ENCODE results near the gene PDIA5. TPM values are rescaled to one million over a fixed set of nuclear protein-coding genes. Genes with fewer than 3 reads are reported as not detected.

The PDIA5 gene
- total RNA-seq, 4 donors from 2014 or later, result 3.6 to 38.1 (median 25.1) TPM

GRCh38 chr3:123054931-123055330, 11.9 kb upstream of the PDIA5 start:
- H3K4me1 ChIP-seq, result no peaks in the 10 kb centered on the region
- H3K9me3 ChIP-seq, result no peaks in the 10 kb centered on the region
- H3K27ac ChIP-seq, result no peak overlapping the region
- no peaks in the 10 kb centered on the region for H3K27me3 ChIP-seq
- H3K4me3 ChIP-seq, result no peak overlapping the region
- intact Hi-C loops (cut with DNase I; ENCODE audit: low total_unique reads), result no loop called here
- H3K36me3 ChIP-seq, result no peaks in the 10 kb centered on the region
- TF ChIP-seq CTCF (IDR thresholded peaks at IDR 0.05), result no peak
- TF ChIP-seq POLR2A (IDR thresholded peaks at IDR 0.05), result no peak
- DNase-seq, result no peak

GRCh38 chr3:123055352-123055751, 11.5 kb upstream of the PDIA5 start:
- H3K27me3 ChIP-seq, result no peaks in the 10 kb centered on the region
- H3K9me3 ChIP-seq, result no peaks in the 10 kb centered on the region
- DNase-seq, result no peak
- no peak overlapping the region for H3K27ac ChIP-seq
- intact Hi-C loops (cut with DNase I; ENCODE audit: low total_unique reads), result no loop called here
- no peaks in the 10 kb centered on the region for H3K36me3 ChIP-seq
- TF ChIP-seq POLR2A (IDR thresholded peaks at IDR 0.05), result no peak
- TF ChIP-seq CTCF (IDR thresholded peaks at IDR 0.05), result no peak
- no peaks in the 10 kb centered on the region for H3K4me1 ChIP-seq
- H3K4me3 ChIP-seq, result no peak overlapping the region

DNA sequence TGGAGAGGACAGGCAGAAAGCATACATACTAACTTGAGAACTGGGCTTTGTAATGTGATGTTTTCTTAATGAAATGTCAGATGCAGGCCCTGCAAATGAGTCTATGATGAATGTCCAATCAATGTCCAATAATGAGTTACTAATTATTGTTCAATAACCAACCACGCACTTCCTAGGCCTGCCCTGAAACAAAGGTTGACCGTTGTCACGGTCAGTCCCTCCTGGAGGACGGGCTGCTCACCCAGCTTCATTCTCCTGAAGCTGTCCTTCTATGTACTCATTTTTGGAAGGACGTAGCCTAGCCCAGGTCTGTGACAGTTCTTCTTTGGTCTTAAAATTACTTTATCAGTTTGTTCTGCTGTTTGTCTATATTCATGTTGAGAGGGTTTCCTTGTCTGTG, 8.3 kb upstream of the PDIA5 start:
- intact Hi-C loops (cut with DNase I; ENCODE audit: low total_unique reads), result no loop called here
- DNase-seq, result no peak
- no peak overlapping the region for H3K4me3 ChIP-seq
- TF ChIP-seq CTCF (IDR thresholded peaks at IDR 0.05) (no peak), POLR2A (IDR thresholded peaks at IDR 0.05) (no peak)
- H3K9me3 ChIP-seq, result no peaks in the 10 kb centered on the region
- H3K27ac ChIP-seq, result no peak overlapping the region
- H3K27me3 ChIP-seq, result no peaks in the 10 kb centered on the region
- no peaks in the 10 kb centered on the region for H3K4me1 ChIP-seq
- no peaks in the 10 kb centered on the region for H3K36me3 ChIP-seq

DNA sequence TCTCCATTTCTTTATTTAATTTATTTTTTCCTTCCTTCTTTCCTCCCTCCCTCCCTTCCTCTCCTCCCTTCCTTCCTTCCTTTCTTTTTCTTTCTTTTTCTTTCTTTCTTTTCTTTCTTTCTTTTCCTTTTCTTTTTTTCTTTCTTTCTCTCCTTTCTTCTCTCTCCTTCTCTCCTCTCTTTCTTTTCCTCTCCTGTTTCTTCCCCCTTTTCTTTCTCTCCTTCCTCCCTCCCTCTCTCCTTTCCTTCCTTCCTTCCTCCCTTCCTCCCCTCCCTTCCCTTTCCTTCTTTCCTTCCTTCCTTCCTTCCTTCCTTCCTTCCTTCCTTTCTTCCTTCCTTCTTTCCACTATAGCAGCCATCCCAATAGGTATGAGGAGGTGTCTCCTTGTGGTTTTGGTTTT, 6.8 kb upstream of the PDIA5 start:
- H3K27me3 ChIP-seq, result no peaks in the 10 kb centered on the region
- H3K27ac ChIP-seq, result no peak overlapping the region
- no peaks in the 10 kb centered on the region for H3K4me1 ChIP-seq
- intact Hi-C loops (cut with DNase I; ENCODE audit: low total_unique reads), result no loop called here
- no peaks in the 10 kb centered on the region for H3K9me3 ChIP-seq
- no peak for DNase-seq
- H3K4me3 ChIP-seq, result no peak overlapping the region
- no peaks in the 10 kb centered on the region for H3K36me3 ChIP-seq
- TF ChIP-seq POLR2A (IDR thresholded peaks at IDR 0.05) (no peak), CTCF (IDR thresholded peaks at IDR 0.05) (no peak)

GRCh38 chr3:123061856-123062255, 5.0 kb upstream of the PDIA5 start:
- Histone ChIP-seq H3K27ac (no peak overlapping the region), H3K36me3 (no peaks in the 10 kb centered on the region), H3K9me3 (no peaks in the 10 kb centered on the region), H3K4me3 (no peak overlapping the region), H3K27me3 (no peaks in the 10 kb centered on the region), H3K4me1 (no peaks in the 10 kb centered on the region)
- TF ChIP-seq POLR2A (IDR thresholded peaks at IDR 0.05), result no peak
- TF ChIP-seq CTCF (IDR thresholded peaks at IDR 0.05), result no peak
- intact Hi-C loops (cut with DNase I; ENCODE audit: low total_unique reads), result no loop called here
- DNase-seq, result no peak
